BJ (cell line): Measurements from ENCODE around the gene CACNB1. TPM values are rescaled to one million over a fixed set of nuclear protein-coding genes. Genes with fewer than 3 reads are reported as not detected.

ENCODE experiments used
- CTCF ChIA-PET: fragments of 350-600 bp; formaldehyde crosslinking; extraction: SDS; loops from one replicate; lab custom pipeline; 2021; ENCODE audit warnings: antibody characterized with exemption, inconsistent platforms; lab: Yijun Ruan, JAX
- POLR2A ChIA-PET: fragments of 300-600 bp; sonication (Branson Sonifier 250); formaldehyde crosslinking; extraction: SDS; loops from one replicate; lab custom pipeline; 2021; ENCODE audit warnings: antibody characterized with exemption; lab: Charles Lee
- DNase-seq: peaks from one replicate; pipeline ENCODE4 v3.0.0-alpha.2; 2011; ENCODE audit warnings: low read depth
- H3K27me3 ChIP-seq: 2 replicates; pipeline ENCODE4 v1.6.0; 2011; ENCODE audit warnings: low read length; ENCODE audit not compliant: control insufficient read depth, insufficient read depth
- H3K36me3 ChIP-seq: 2 replicates; pipeline ENCODE4 v1.5.1; 2011; ENCODE audit warnings: low read length; ENCODE audit not compliant: control insufficient read depth, insufficient read depth
- H3K4me3 ChIP-seq: 2 replicates; pipeline ENCODE4 v1.5.1; 2011; ENCODE audit warnings: low read depth, mild to moderate bottlenecking, control low read depth, low read length
- CTCF ChIP-seq: IDR thresholded peaks from 2 replicates; pipeline ENCODE4 v1.5.1; 2011; ENCODE audit warnings: low read depth, mild to moderate bottlenecking, control low read depth, inconsistent platforms, low read length, moderate library complexity; ENCODE audit not compliant: insufficient read depth
- polyA plus RNA-seq: library from polyadenylated mRNA; depleted of rRNA; stranded (reverse); fragments of >200 nt; gene quantifications from 2 replicates; pipeline ENCODE4 v1.2.3, GENCODE V29; 2011

CACNB1 gene
- polyA plus RNA-seq, 1 experiment, result 8.5 TPM

GRCh38 chr17:39147221-39148185, 50.0 kb downstream of the CACNB1 start:
- H3K4me3 ChIP-seq, result no peak overlapping the region
- TF ChIP-seq CTCF, result no peak
- DNase-seq, result no peak
- peaks cover 10% of the 10 kb centered on the region for H3K27me3 ChIP-seq
- no peaks in the 10 kb centered on the region for H3K36me3 ChIP-seq
- POLR2A ChIA-PET, result no interaction called here
- CTCF ChIA-PET, result interaction anchor here (1.5 to 12.7 kb wide), 2 partner anchors 10 to 165 kb away, joined by 3 to 234 read pairs; no protein-coding TSS in a partner anchor

GRCh38 chr17:39146273-39146672, 51.2 kb downstream of the CACNB1 start:
- ChIA-PET CTCF (interaction anchor here (0.8 to 12.7 kb wide), 3 partner anchors 81 to 164 kb away, joined by 3 to 234 read pairs (median 3); no protein-coding TSS in a partner anchor), POLR2A (no interaction called here)
- TF ChIP-seq CTCF, result no peak
- H3K27me3 ChIP-seq, result peaks cover 10% of the 10 kb centered on the region
- no peaks in the 10 kb centered on the region for H3K36me3 ChIP-seq
- H3K4me3 ChIP-seq, result no peak overlapping the region
- DNase-seq, result no peak

GRCh38 chr17:39145143-39145542, 52.3 kb downstream of the CACNB1 start:
- ChIA-PET POLR2A (interaction anchor here (1.2 kb wide), 1 partner anchor 8 kb away, joined by 5 read pairs; no protein-coding TSS in a partner anchor), CTCF (interaction anchor here (1.1 to 12.7 kb wide), 5 partner anchors 8 to 163 kb away, joined by 3 to 234 read pairs (median 11); no protein-coding TSS in a partner anchor)
- no peak for DNase-seq
- TF ChIP-seq CTCF, result no peak
- Histone ChIP-seq H3K36me3 (no peaks in the 10 kb centered on the region), H3K4me3 (no peak overlapping the region), H3K27me3 (peaks cover 2% of the 10 kb centered on the region; the same call in 1 of the 2 replicates)

- no peak for TF ChIP-seq CTCF
- DNase-seq, result peak; percentile 64
- ChIA-PET POLR2A (interaction anchor here (1.2 kb wide), 1 partner anchor 9 kb away, joined by 5 read pairs; no protein-coding TSS in a partner anchor), CTCF (interaction anchor here (1.1 to 12.7 kb wide), 6 partner anchors 9 to 162 kb away, joined by 3 to 234 read pairs (median 8); no protein-coding TSS in a partner anchor)
- Histone ChIP-seq H3K36me3 (no peaks in the 10 kb centered on the region), H3K27me3 (0 out of 2 replicates have a peak, but pooled peaks cover 1% of the 10 kb centered on the region), H3K4me3 (no peak overlapping the region)
These were observed 53.0 kb downstream of the CACNB1 start for GRCh38 chr17:39144416-39144840.
